ENCODE results near the gene DNASE1L3. TPM values are rescaled to one million over a fixed set of nuclear protein-coding genes. Genes with fewer than 3 reads are reported as not detected.
"Not testable (repeated sequence)": the region's sequence is repeated elsewhere in the genome, so short reads cannot be mapped to it uniquely, and the experiment has no call there.

The DNASE1L3 gene
- total RNA-seq, 2 experiments from 2014 or later, result not detected

GRCh38 chr3:58242860-58243259, 32.1 kb upstream of the DNASE1L3 start:
- CTCF ChIA-PET, result interaction anchor here (1.2 to 1.5 kb wide), 2 partner anchors 63 to 76 kb away, joined by 4 read pairs; partner anchors contain the start of genes HTD2 and RPP14
- H3K4me3 Mint-ChIP-seq; H3K4me1 Mint-ChIP-seq (ENCODE audit: low read depth); H3K27me3 Mint-ChIP-seq (ENCODE audit: low read depth); intact Hi-C loops (cut with micrococcal nuclease); H3K27ac Mint-ChIP-seq; DNase-seq; H3K36me3 Mint-ChIP-seq (ENCODE audit: low read depth); H3K9me3 Mint-ChIP-seq: not testable (repeated sequence)

- peaks cover 4% of the 10 kb centered on the region for H3K4me1 Mint-ChIP-seq (ENCODE audit: low read depth)
- CTCF ChIA-PET, result interaction anchor here (0.9 to 1.5 kb wide), 3 partner anchors 64 to 76 kb away, joined by 4 to 5 read pairs (median 4); partner anchors contain the start of genes HTD2 and RPP14
- no peaks in the 10 kb centered on the region for H3K27me3 Mint-ChIP-seq (ENCODE audit: low read depth)
- no peak overlapping the region for H3K27ac Mint-ChIP-seq
- DNase-seq, result no peak
- no peaks in the 10 kb centered on the region for H3K36me3 Mint-ChIP-seq (ENCODE audit: low read depth)
- H3K9me3 Mint-ChIP-seq, result no peaks in the 10 kb centered on the region
- no peak overlapping the region for H3K4me3 Mint-ChIP-seq
- intact Hi-C loops (cut with micrococcal nuclease), result no loop called here
These were observed 31.6 kb upstream of the DNASE1L3 start for GRCh38 chr3:58242340-58242739.

- no peak for DNase-seq
- H3K9me3 Mint-ChIP-seq, result no peaks in the 10 kb centered on the region
- CTCF ChIA-PET, result interaction anchor here (0.9 to 2.0 kb wide), 4 partner anchors 27 to 75 kb away, joined by 3 to 6 read pairs (median 4); partner anchors contain the start of genes HTD2 and RPP14
- intact Hi-C loops (cut with micrococcal nuclease), result no loop called here
- no peak overlapping the region for H3K4me3 Mint-ChIP-seq
- no peaks in the 10 kb centered on the region for H3K36me3 Mint-ChIP-seq (ENCODE audit: low read depth)
- H3K27ac Mint-ChIP-seq, result no peak overlapping the region
- H3K4me1 Mint-ChIP-seq (ENCODE audit: low read depth), result peaks cover 7% of the 10 kb centered on the region
- peaks cover 1% of the 10 kb centered on the region for H3K27me3 Mint-ChIP-seq (ENCODE audit: low read depth)
These were observed 30.7 kb upstream of the DNASE1L3 start for GRCh38 chr3:58241306-58242044.

- peaks cover 6% of the 10 kb centered on the region for H3K27me3 Mint-ChIP-seq (ENCODE audit: low read depth)
- no peak for DNase-seq
- CTCF ChIA-PET, result interaction anchor here (0.5 to 2.0 kb wide), 5 partner anchors 15 to 248 kb away, joined by 3 to 6 read pairs (median 5); partner anchors contain the start of genes HTD2 and RPP14
- intact Hi-C loops (cut with micrococcal nuclease), result loop anchor here (5.0 kb wide), 2 partner anchors 193 to 253 kb away; partner anchors contain the start of genes KCTD6 and PDHB
- no peak overlapping the region for H3K27ac Mint-ChIP-seq
- no peaks in the 10 kb centered on the region for H3K36me3 Mint-ChIP-seq (ENCODE audit: low read depth)
- H3K9me3 Mint-ChIP-seq, result no peaks in the 10 kb centered on the region
- peak overlapping the region; percentile 86 for H3K4me3 Mint-ChIP-seq
- H3K4me1 Mint-ChIP-seq (ENCODE audit: low read depth), result peaks cover 10% of the 10 kb centered on the region
These were observed 28.1 kb upstream of the DNASE1L3 start for GRCh38 chr3:58238830-58239229.

GRCh38 chr3:58237941-58238681, 27.3 kb upstream of the DNASE1L3 start:
- peak overlapping the region; percentile 86 for H3K4me3 Mint-ChIP-seq
- CTCF ChIA-PET, result interaction anchor here (0.5 to 2.0 kb wide), 7 partner anchors 15 to 247 kb away, joined by 3 to 6 read pairs (median 3); partner anchors contain the start of genes HTD2 and RPP14
- H3K27me3 Mint-ChIP-seq (ENCODE audit: low read depth), result peaks cover 6% of the 10 kb centered on the region
- H3K4me1 Mint-ChIP-seq (ENCODE audit: low read depth), result peaks cover 10% of the 10 kb centered on the region
- peak; percentile 53 for DNase-seq
- no peak overlapping the region for H3K27ac Mint-ChIP-seq
- no peaks in the 10 kb centered on the region for H3K36me3 Mint-ChIP-seq (ENCODE audit: low read depth)
- H3K9me3 Mint-ChIP-seq, result no peaks in the 10 kb centered on the region
- intact Hi-C loops (cut with micrococcal nuclease), result loop anchor here (1.0 to 5.0 kb wide), 7 partner anchors 24 to 294 kb away; partner anchors contain the start of genes HTD2, KCTD6, PDHB and RPP14

- peaks cover 10% of the 10 kb centered on the region for H3K4me1 Mint-ChIP-seq (ENCODE audit: low read depth)
- H3K36me3 Mint-ChIP-seq (ENCODE audit: low read depth), result no peaks in the 10 kb centered on the region
- no peaks in the 10 kb centered on the region for H3K9me3 Mint-ChIP-seq
- CTCF ChIA-PET, result interaction anchor here (0.6 to 7.8 kb wide), 5 partner anchors 16 to 178 kb away, joined by 3 to 47 read pairs (median 3); no protein-coding TSS in a partner anchor
- DNase-seq, result peak; percentile 75
- peak within 1 kb of the TSS; percentile 46 for H3K27ac Mint-ChIP-seq
- intact Hi-C loops (cut with micrococcal nuclease), result loop anchor here (1.0 to 5.0 kb wide), 7 partner anchors 23 to 295 kb away; partner anchors contain the start of genes HTD2, KCTD6, PDHB and RPP14
- peak within 1 kb of the TSS; percentile 86 for H3K4me3 Mint-ChIP-seq
- H3K27me3 Mint-ChIP-seq (ENCODE audit: low read depth), result peaks cover 6% of the 10 kb centered on the region
These were observed 26.6 kb upstream of the DNASE1L3 start, which contains the start of gene ABHD6 for GRCh38 chr3:58237238-58237940. TSS of gene ABHD6 (plus strand) at chr3:58237792. CDS start at chr3:58256587, 18,795 bp downstream.

- Mint-ChIP-seq H3K36me3 (ENCODE audit: low read depth) (no peaks in the 10 kb centered on the region), H3K9me3 (no peaks in the 10 kb centered on the region), H3K4me1 (ENCODE audit: low read depth) (peaks cover 10% of the 10 kb centered on the region), H3K27ac (peak overlapping the region; percentile 46), H3K4me3 (peak overlapping the region; percentile 86), H3K27me3 (ENCODE audit: low read depth) (peaks cover 9% of the 10 kb centered on the region)
- intact Hi-C loops (cut with micrococcal nuclease), result loop anchor here (1.0 to 5.0 kb wide), 7 partner anchors 22 to 296 kb away; partner anchors contain the start of genes HTD2, KCTD6, PDHB and RPP14
- CTCF ChIA-PET, result interaction anchor here (7.8 kb wide), 1 partner anchor 18 kb away, joined by 47 read pairs; no protein-coding TSS in a partner anchor
- no peak for DNase-seq
These were observed 25.9 kb upstream of the DNASE1L3 start for GRCh38 chr3:58236527-58237237.

GRCh38 chr3:58235970-58236369, 25.2 kb upstream of the DNASE1L3 start:
- Mint-ChIP-seq H3K4me1 (ENCODE audit: low read depth) (peaks cover 10% of the 10 kb centered on the region), H3K27me3 (ENCODE audit: low read depth) (peaks cover 10% of the 10 kb centered on the region), H3K36me3 (ENCODE audit: low read depth) (no peaks in the 10 kb centered on the region), H3K4me3 (no peak overlapping the region), H3K27ac (no peak overlapping the region), H3K9me3 (no peaks in the 10 kb centered on the region)
- intact Hi-C loops (cut with micrococcal nuclease), result loop anchor here (5.0 kb wide), 2 partner anchors 196 to 256 kb away; partner anchors contain the start of genes KCTD6 and PDHB
- CTCF ChIA-PET, result interaction anchor here (7.8 kb wide), 1 partner anchor 18 kb away, joined by 47 read pairs; no protein-coding TSS in a partner anchor
- DNase-seq, result no peak

GRCh38 chr3:58234516-58234931, 23.8 kb upstream of the DNASE1L3 start:
- intact Hi-C loops (cut with micrococcal nuclease), result no loop called here

GRCh38 chr3:58231666-58232065, 20.9 kb upstream of the DNASE1L3 start:
- intact Hi-C loops (cut with micrococcal nuclease), result no loop called here
- H3K27me3 Mint-ChIP-seq (ENCODE audit: low read depth), result peaks cover 15% of the 10 kb centered on the region
- no peaks in the 10 kb centered on the region for H3K36me3 Mint-ChIP-seq (ENCODE audit: low read depth)
- peaks cover 3% of the 10 kb centered on the region for H3K4me1 Mint-ChIP-seq (ENCODE audit: low read depth)
- H3K4me3 Mint-ChIP-seq, result no peak overlapping the region
- DNase-seq, result no peak
- CTCF ChIA-PET, result interaction anchor here (7.8 kb wide), 1 partner anchor 13 kb away, joined by 47 read pairs; no protein-coding TSS in a partner anchor
- no peaks in the 10 kb centered on the region for H3K9me3 Mint-ChIP-seq
- H3K27ac Mint-ChIP-seq, result no peak overlapping the region

More at GRCh38 chr3:58234516-58234931, 23.8 kb upstream of the DNASE1L3 start:
- DNase-seq, result no peak
- H3K9me3 Mint-ChIP-seq, result no peaks in the 10 kb centered on the region
- H3K36me3 Mint-ChIP-seq (ENCODE audit: low read depth), result no peaks in the 10 kb centered on the region
- H3K4me1 Mint-ChIP-seq (ENCODE audit: low read depth), result peaks cover 10% of the 10 kb centered on the region
- H3K4me3 Mint-ChIP-seq, result no peak overlapping the region
- CTCF ChIA-PET, result interaction anchor here (1.0 to 7.8 kb wide), 5 partner anchors 16 to 57 kb away, joined by 3 to 47 read pairs (median 3); no protein-coding TSS in a partner anchor
- no peak overlapping the region for H3K27ac Mint-ChIP-seq
- peaks cover 15% of the 10 kb centered on the region for H3K27me3 Mint-ChIP-seq (ENCODE audit: low read depth)

Data from activated naive CD4-positive, alpha-beta T cell treated with anti-CD3 and anti-CD28 coated beads for 36 hours (primary cell).